Choroid plexus epithelial cell (primary cell): ENCODE results near the gene ING3.

Experiments
- DNase-seq: peaks from one replicate; pipeline ENCODE4 v3.0.0-alpha.2; 2010; ENCODE audit warnings: low read depth
- H3K4me3 ChIP-seq: 2 replicates; pipeline ENCODE4 v1.5.1; 2011; ENCODE audit warnings: low read depth, mild to moderate bottlenecking, control low read depth, low read length, moderate library complexity
- CTCF ChIP-seq: conservative IDR thresholded peaks from 2 replicates; pipeline ENCODE4 v1.5.1; 2011; ENCODE audit warnings: low read depth, mild to moderate bottlenecking, control low read depth, inconsistent platforms, low read length, moderate library complexity

Gene ING3

GRCh38 chr7:120984406-120984805 lies 33.8 kb downstream of the ING3 start:
- no peak for DNase-seq
- TF ChIP-seq CTCF: no peak
- no peak overlapping the region for H3K4me3 ChIP-seq

GRCh38 chr7:120985130-120985758 lies 34.7 kb downstream of the ING3 start:
- H3K4me3 ChIP-seq: no peak overlapping the region
- DNase-seq: no peak
- no peak for TF ChIP-seq CTCF

- DNase-seq: no peak
- no peak overlapping the region for H3K4me3 ChIP-seq
- TF ChIP-seq CTCF: no peak
Measured at GRCh38 chr7:120985839-120986238, 35.3 kb downstream of the ING3 start.

- no peak for DNase-seq
- TF ChIP-seq CTCF: no peak
- H3K4me3 ChIP-seq: no peak overlapping the region
Measured at GRCh38 chr7:120986650-120987049, 36.1 kb downstream of the ING3 start.

GRCh38 chr7:120987280-120987679 lies 36.7 kb downstream of the ING3 start:
- TF ChIP-seq CTCF: no peak
- no peak overlapping the region for H3K4me3 ChIP-seq
- DNase-seq: no peak

GRCh38 chr7:120987683-120988590 lies 37.4 kb downstream of the ING3 start:
- H3K4me3 ChIP-seq: peak overlapping the region; percentile 64
- DNase-seq: peak; percentile 99
- peak; percentile 97 for TF ChIP-seq CTCF
